ENCODE data around the gene ALK.

DNA sequence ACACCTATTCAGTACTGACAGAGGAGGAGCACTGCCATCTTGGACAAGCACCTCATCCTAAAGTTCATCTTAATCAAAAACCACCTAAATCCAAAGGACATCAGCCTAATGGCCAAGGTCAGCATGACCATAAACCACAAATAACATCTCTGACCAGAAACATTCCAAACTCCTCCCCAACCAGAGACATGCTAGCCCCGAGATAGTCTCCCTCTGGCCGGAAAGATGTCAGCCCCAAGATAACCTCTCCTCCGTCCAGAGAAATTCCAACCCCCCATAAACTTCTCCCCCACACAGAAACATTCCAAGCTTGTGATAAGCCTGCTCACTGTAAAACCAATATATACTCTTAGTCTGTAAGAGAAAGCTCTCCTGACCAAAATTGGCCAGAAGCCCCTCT lies 545.5 kb downstream of the ALK start:
- TF ChIP-seq, protein P1, sequence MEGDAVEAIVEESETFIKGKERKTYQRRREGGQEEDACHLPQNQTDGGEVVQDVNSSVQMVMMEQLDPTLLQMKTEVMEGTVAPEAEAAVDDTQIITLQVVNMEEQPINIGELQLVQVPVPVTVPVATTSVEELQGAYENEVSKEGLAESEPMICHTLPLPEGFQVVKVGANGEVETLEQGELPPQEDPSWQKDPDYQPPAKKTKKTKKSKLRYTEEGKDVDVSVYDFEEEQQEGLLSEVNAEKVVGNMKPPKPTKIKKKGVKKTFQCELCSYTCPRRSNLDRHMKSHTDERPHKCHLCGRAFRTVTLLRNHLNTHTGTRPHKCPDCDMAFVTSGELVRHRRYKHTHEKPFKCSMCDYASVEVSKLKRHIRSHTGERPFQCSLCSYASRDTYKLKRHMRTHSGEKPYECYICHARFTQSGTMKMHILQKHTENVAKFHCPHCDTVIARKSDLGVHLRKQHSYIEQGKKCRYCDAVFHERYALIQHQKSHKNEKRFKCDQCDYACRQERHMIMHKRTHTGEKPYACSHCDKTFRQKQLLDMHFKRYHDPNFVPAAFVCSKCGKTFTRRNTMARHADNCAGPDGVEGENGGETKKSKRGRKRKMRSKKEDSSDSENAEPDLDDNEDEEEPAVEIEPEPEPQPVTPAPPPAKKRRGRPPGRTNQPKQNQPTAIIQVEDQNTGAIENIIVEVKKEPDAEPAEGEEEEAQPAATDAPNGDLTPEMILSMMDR (conservative IDR thresholded peaks at IDR 0.05): no peak
- no peak for TF ChIP-seq ZFX (IDR thresholded peaks at IDR 0.05)
